ENCODE data around the gene FAM222A. TPM values are rescaled to one million over a fixed set of nuclear protein-coding genes. Genes with fewer than 3 reads are reported as not detected.
A peak's percentile ranks its signal among the peaks of the same experiment; 100 is the strongest.

Gene FAM222A
- total RNA-seq, result 1 to 10 TPM in 1 of 2 experiments, under 1 TPM in 1; 0.76 to 1.0 TPM

GRCh38 chr12:109713187-109714070 lies at the start of gene FAM222A:
Gene FAM222A, plus strand, starts transcription at chr12:109713825. Its CDS starts 30,322 bp downstream, at chr12:109744147.
- ChIA-PET CTCF (interaction anchor here (0.8 to 2.5 kb wide), 5 partner anchors 57 to 140 kb away, joined by 3 to 17 read pairs (median 5); partner anchors contain the start of genes MMAB and MVK), POLR2A (interaction anchor here (0.7 to 0.9 kb wide), 2 partner anchors 22 to 116 kb away, joined by 3 read pairs; no protein-coding TSS in a partner anchor)
- intact Hi-C loops (cut with micrococcal nuclease), result no loop called here
- ATAC-seq (peak; percentile 92), DNase-seq (peak; percentile 95)
- no peaks in the 10 kb centered on the region for H3K36me3 Mint-ChIP-seq (ENCODE audit: low read depth)
- no peaks in the 10 kb centered on the region for H3K9me3 Mint-ChIP-seq
- H3K4me3 Mint-ChIP-seq, result peak within 1 kb of the TSS; percentile 65
- H3K27me3 Mint-ChIP-seq, result peaks cover 27% of the 10 kb centered on the region
- TF ChIP-seq CTCF (IDR thresholded peaks at IDR 0.05), result peak; percentile 27
- peaks cover 2% of the 10 kb centered on the region for H3K4me1 Mint-ChIP-seq (ENCODE audit: low read depth)
- H3K27ac Mint-ChIP-seq, result no peak within 1 kb of the TSS

- H3K27me3 Mint-ChIP-seq, result peaks cover 9% of the 10 kb centered on the region
- H3K9me3 Mint-ChIP-seq, result no peaks in the 10 kb centered on the region
- ATAC-seq (no peak), DNase-seq (no peak)
- CTCF ChIA-PET, result no interaction called here
- no peaks in the 10 kb centered on the region for H3K4me1 Mint-ChIP-seq (ENCODE audit: low read depth)
- no peak overlapping the region for H3K27ac Mint-ChIP-seq
- H3K4me3 Mint-ChIP-seq, result no peak overlapping the region
- H3K36me3 Mint-ChIP-seq (ENCODE audit: low read depth), result no peaks in the 10 kb centered on the region
- intact Hi-C loops (cut with micrococcal nuclease), result no loop called here
- POLR2A ChIA-PET, result no interaction called here
- no peak for TF ChIP-seq CTCF (IDR thresholded peaks at IDR 0.05)
These were observed 49.2 kb upstream of the FAM222A start for GRCh38 chr12:109664402-109664801.

DNA sequence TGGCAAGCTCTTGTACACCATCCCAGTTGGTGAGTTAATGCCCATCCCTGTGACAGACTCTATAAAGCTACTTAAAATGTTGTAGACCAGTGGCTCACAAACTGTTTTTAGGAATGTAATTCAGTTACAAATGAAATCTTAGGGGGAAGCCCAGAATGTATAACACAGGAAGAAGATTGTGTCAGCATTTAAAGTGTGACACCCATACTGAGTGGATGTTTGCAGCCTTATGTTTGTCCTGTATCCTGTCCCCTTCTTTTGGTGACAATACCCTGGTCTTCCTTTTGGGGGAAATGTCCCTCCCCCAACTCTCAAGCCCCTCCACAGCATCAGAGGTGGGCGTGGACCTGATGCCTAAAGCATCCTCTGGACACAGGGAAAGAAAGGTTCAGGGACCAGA lies 47.6 kb upstream of the FAM222A start:
- Mint-ChIP-seq H3K27ac (no peak overlapping the region), H3K27me3 (peaks cover 9% of the 10 kb centered on the region), H3K36me3 (ENCODE audit: low read depth) (no peaks in the 10 kb centered on the region), H3K4me3 (no peak overlapping the region), H3K9me3 (no peaks in the 10 kb centered on the region), H3K4me1 (ENCODE audit: low read depth) (no peaks in the 10 kb centered on the region)
- no peak for TF ChIP-seq CTCF (IDR thresholded peaks at IDR 0.05)
- intact Hi-C loops (cut with micrococcal nuclease), result no loop called here
- ATAC-seq (no peak), DNase-seq (no peak)
- ChIA-PET CTCF (no interaction called here), POLR2A (no interaction called here)

DNA sequence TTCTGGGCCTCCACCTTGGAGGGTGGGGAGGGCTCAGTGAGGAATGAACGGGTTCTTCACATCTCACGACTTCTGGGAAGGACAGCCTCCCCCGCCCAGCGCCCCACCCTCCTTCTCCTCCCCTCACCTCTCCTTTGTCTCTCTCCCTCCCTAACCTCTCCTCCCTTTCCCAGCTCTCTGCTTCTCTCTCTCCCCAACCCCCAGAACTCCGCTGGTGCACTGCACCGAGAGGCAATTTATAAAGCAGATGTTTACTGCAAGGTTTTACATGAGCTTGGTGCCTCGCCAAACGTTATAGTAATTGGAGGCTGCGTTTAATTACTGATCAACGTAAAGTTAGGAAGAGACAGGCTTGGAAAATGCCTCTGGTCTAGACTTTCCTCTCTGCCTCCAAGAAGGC lies 42.9 kb upstream of the FAM222A start:
- no peak for ATAC-seq
- Mint-ChIP-seq H3K4me3 (no peak overlapping the region), H3K9me3 (no peaks in the 10 kb centered on the region), H3K4me1 (ENCODE audit: low read depth) (no peaks in the 10 kb centered on the region), H3K36me3 (ENCODE audit: low read depth) (no peaks in the 10 kb centered on the region), H3K27ac (no peak overlapping the region), H3K27me3 (peaks cover 9% of the 10 kb centered on the region)
- ChIA-PET CTCF (no interaction called here), POLR2A (no interaction called here)
- no peak for TF ChIP-seq CTCF (IDR thresholded peaks at IDR 0.05)
- intact Hi-C loops (cut with micrococcal nuclease), result no loop called here
- DNase-seq, result no peak

DNA sequence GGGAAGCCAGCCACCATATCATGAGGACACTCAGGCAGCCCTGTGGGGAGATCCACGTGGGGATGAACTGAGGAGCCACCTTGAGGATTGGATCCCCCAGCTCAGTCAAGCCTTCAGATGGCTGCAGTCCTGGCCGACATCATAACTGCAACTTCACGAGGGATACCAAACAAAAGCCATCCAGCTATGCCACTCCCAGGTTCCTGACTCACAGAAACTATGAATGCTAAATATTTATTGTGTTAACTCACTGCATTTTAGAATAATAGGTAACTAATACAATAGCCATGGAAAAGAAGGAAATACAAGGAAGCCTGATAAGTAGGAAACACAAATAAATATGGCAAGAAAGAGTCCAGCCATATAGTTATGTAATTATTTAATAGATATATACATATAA lies 42.1 kb upstream of the FAM222A start:
- ATAC-seq (no peak), DNase-seq (no peak)
- Mint-ChIP-seq H3K9me3 (no peaks in the 10 kb centered on the region), H3K4me3 (no peak overlapping the region), H3K27me3 (peaks cover 9% of the 10 kb centered on the region), H3K36me3 (ENCODE audit: low read depth) (no peaks in the 10 kb centered on the region), H3K4me1 (ENCODE audit: low read depth) (no peaks in the 10 kb centered on the region), H3K27ac (no peak overlapping the region)
- ChIA-PET CTCF (no interaction called here), POLR2A (no interaction called here)
- intact Hi-C loops (cut with micrococcal nuclease), result no loop called here
- no peak for TF ChIP-seq CTCF (IDR thresholded peaks at IDR 0.05)

Data from activated CD8-positive, alpha-beta T cell treated with anti-CD3 and anti-CD28 coated beads for 36 hours (primary cell).